ENCODE results near the gene METTL8. TPM values are rescaled to one million over a fixed set of nuclear protein-coding genes. Genes with fewer than 3 reads are reported as not detected.

METTL8 gene
- total and polyA plus RNA-seq, 8 donors = 13.8 to 19.2 (median 15.2) TPM

GRCh38 chr2:171279983-171280790, 153.6 kb downstream of the METTL8 start:
- no peak overlapping the region for H3K27ac ChIP-seq
- H3K4me1 ChIP-seq = no peaks in the 10 kb centered on the region
- no peak overlapping the region for H3K4me3 ChIP-seq
- no peak for TF ChIP-seq CTCF (IDR thresholded peaks at IDR 0.05)
- no peaks in the 10 kb centered on the region for H3K27me3 ChIP-seq
- H3K9me3 ChIP-seq = no peaks in the 10 kb centered on the region
- H3K36me3 ChIP-seq = no peaks in the 10 kb centered on the region
- intact Hi-C loops (cut with DNase I) = no loop called here
- ATAC-seq = no peak
- no peak for DNase-seq

DNA sequence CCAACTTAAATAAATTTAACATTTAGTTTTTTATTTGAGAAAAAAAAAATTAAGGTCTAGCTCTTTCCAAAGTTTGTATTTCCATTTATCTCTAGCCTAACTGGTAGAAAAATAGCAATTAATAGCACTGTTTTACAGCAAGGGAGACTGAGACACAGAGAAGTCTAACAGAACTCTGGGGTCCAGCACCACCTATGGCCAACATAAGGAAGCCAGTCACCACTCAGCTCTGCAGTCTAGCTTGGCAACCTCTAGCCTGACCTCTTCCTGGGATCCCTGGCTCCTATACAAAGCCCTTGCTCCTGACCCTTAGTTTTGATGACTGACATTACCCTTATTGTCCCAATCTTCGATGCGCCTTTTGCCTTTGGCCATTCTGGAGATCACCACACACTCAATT, 159.0 kb downstream of the METTL8 start:
- no peak for ATAC-seq
- intact Hi-C loops (cut with DNase I) = no loop called here
- H3K4me1 ChIP-seq = peaks cover 0 to 4% of the 10 kb centered on the region in 2 donors

DNA sequence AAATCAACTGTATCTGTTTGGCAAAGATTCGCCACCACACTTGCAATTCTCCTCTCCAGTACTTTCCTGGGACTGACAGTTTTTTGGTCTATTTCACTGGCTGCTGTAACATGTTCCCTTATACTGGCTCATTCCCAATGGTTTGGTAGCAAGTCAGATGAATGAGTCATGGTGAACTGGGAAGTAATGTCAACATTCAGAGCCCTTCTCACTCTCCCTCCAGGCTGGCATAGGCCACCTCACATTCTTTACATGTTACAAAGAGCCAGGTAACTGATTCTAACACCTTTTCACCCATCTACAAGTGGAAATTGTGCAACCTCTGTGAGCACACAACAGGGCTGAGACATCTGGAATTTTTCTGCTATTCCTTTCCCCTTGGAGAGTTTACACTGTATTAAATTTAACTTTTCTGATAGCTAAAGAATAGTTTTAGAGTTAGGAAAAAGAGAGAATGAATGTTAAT, 161.8 kb downstream of the METTL8 start:
- no peak for TF ChIP-seq CTCF (IDR thresholded peaks at IDR 0.05)
- intact Hi-C loops (cut with DNase I) = no loop called here
- peak overlapping the region; percentile 37 to 42 for H3K27ac ChIP-seq

More for the DNA sequence above, 159.0 kb downstream of the METTL8 start:
- Histone ChIP-seq H3K27ac (no peak overlapping the region), H3K9me3 (no peaks in the 10 kb centered on the region), H3K36me3 (no peaks in the 10 kb centered on the region), H3K27me3 (no peaks in the 10 kb centered on the region), H3K4me3 (no peak overlapping the region)
- no peak for DNase-seq
- TF ChIP-seq CTCF (IDR thresholded peaks at IDR 0.05) = no peak

DNA sequence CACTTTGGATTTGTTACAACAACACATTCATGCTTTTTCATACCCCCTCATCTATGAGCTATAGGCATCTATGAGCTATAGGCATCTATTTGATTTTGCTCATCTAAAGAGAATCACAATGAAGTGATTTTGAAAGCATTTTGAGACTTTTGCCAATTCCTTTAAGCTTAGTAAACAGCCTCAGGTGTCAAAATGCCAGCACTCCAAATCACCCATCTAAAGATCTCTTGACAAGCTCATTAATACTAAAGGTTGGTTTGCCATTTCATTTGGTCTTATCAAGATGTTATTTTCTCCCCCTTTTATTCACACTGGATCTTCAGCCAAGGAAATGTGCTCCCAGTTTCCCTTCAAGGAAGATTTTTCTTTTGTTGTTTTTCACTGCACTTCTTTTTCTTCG, 162.4 kb downstream of the METTL8 start:
- intact Hi-C loops (cut with DNase I) = no loop called here
- DNase-seq = no peak
- TF ChIP-seq CTCF (IDR thresholded peaks at IDR 0.05) = no peak

More for the DNA sequence above, 161.8 kb downstream of the METTL8 start:
- ATAC-seq = peak; percentile 98
- no peaks in the 10 kb centered on the region for H3K9me3 ChIP-seq
- H3K36me3 ChIP-seq = no peaks in the 10 kb centered on the region
- peaks cover 0 to 4% of the 10 kb centered on the region in 2 donors for H3K4me1 ChIP-seq
- no peak overlapping the region for H3K4me3 ChIP-seq
- no peaks in the 10 kb centered on the region for H3K27me3 ChIP-seq
- peak in 3 of 4 donors; percentile 36 to 65 (median 61) for DNase-seq

GRCh38 chr2:171267855-171268629, 165.7 kb downstream of the METTL8 start:
- no peaks in the 10 kb centered on the region for H3K9me3 ChIP-seq
- no peak for TF ChIP-seq CTCF (IDR thresholded peaks at IDR 0.05)
- no peak overlapping the region for H3K27ac ChIP-seq
- no peaks in the 10 kb centered on the region for H3K27me3 ChIP-seq
- peaks cover 0 to 4% of the 10 kb centered on the region in 2 donors for H3K4me1 ChIP-seq
- intact Hi-C loops (cut with DNase I) = no loop called here
- H3K36me3 ChIP-seq = no peaks in the 10 kb centered on the region
- no peak for DNase-seq
- no peak overlapping the region for H3K4me3 ChIP-seq
- no peak for ATAC-seq

More for the DNA sequence above, 162.4 kb downstream of the METTL8 start:
- Histone ChIP-seq H3K4me3 (no peak overlapping the region), H3K36me3 (no peaks in the 10 kb centered on the region), H3K27me3 (no peaks in the 10 kb centered on the region), H3K27ac (peak overlapping the region in 1 of 2 donors; percentile 42), H3K9me3 (no peaks in the 10 kb centered on the region), H3K4me1 (peaks cover 0 to 4% of the 10 kb centered on the region in 2 donors)
- ATAC-seq = no peak
